Measurements from ENCODE around the gene STX16.

The STX16 gene

GRCh38 chr20:58698741-58699622, 47.9 kb downstream of the STX16 start:
- DNase-seq = no peak

GRCh38 chr20:58699623-58700107, 48.6 kb downstream of the STX16 start:
- DNase-seq = no peak

DNA sequence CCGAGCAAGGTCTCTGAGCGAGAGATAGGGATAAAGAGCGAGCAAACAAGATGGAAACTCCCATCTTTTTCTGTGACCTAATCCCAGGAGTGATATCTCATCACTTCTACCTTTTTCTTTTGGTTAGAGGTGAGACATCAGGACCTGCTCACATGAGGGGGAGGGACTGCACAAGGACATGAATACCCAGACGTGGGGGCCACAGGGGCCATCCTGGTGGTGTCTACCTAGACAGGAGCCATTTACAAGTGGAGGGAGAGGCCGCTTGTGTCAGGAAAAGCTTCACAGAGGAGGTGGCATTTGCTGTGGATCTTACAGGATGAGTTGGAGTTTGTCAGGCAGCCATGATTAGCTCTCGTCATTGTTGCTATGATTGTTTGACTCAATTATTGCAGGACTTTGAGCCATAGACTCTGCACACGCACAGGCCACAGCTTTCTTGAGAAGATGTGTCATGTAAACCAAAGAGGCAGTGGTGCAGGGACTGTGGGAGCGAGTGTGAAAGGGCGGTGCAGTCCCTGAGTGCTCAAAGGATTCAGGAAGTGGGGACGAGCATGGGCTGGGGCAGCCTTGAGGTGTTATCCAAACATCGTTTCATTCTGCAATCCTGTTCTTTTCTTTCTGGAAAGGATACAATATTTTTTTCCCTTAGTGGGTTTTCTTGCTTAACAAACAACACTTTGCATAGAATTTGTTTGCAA, 49.2 kb downstream of the STX16 start:
- DNase-seq = no peak

DNA sequence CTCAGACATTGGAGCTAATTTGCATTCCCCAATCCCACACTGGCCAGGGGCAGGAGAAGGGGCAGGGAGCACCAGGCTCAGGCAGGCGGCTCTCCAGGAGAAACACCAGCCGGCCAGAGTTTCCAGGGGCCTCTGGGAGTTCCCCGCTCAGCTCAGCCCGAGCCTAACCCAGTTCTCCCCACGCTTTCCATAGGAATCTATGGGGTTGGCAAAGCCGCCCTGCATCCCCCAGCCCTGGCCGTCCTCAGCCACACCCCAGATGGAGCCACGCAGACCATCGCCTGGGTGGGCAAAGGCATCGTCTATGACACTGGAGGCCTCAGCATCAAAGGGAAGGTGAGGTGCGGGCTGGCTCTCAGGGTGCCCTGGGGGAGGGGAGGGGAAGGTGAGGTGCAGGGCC, 49.7 kb downstream of the STX16 start:
- no peak for DNase-seq

DNA sequence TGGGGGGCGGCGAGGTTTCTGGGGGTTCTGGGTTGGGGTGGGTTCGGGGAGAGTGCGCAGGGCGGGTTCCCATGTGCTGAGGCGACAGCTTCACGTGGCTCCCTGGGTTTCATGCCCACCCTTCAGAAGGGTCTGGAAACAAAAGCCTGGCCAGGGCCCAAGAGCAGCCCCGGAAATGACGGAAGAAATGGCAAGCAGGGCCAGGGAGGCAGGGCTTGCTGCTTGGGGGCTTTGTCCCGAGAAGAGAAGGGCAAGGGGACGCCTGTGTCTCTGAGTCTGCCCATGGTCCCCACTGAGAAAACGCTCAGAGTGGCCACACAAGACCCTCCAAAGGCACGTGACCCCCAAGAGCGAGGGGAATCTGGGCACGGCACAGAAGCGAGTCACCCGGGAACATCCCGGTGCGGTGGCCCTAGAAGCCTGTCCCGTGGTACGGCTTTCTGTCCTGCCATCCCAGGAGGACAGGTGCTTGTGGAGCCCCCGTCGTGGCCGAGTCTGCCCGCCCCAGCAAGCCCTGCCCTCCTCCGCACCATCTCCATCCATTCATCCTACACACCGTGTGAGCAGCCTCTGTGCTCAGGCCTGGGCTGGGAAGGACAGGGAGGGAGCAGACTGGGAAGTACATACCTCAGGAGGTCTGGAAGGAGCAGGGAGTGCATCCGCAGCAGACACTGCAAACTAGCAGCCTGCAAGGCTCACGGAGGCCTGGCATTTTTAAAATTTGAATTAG, 50.5 kb downstream of the STX16 start:
- no peak for DNase-seq

- DNase-seq = no peak
Measured at GRCh38 chr20:58702161-58702510, 51.1 kb downstream of the STX16 start.

- DNase-seq = peak; percentile 28
Measured at GRCh38 chr20:58702859-58703648, 52.0 kb downstream of the STX16 start.

GRCh38 chr20:58703765-58704371, 52.8 kb downstream of the STX16 start:
- no peak for DNase-seq

- DNase-seq = no peak
Measured at GRCh38 chr20:58705208-58705926, 54.3 kb downstream of the STX16 start.

- no peak for DNase-seq
Measured at GRCh38 chr20:58706150-58706892, 55.2 kb downstream of the STX16 start.

- no peak for DNase-seq
Measured at GRCh38 chr20:58706975-58707681, 56.0 kb downstream of the STX16 start.

GRCh38 chr20:58707770-58708169, 56.7 kb downstream of the STX16 start:
- no peak for DNase-seq

GRCh38 chr20:58708246-58708931, 57.3 kb downstream of the STX16 start:
- DNase-seq = no peak

DNA sequence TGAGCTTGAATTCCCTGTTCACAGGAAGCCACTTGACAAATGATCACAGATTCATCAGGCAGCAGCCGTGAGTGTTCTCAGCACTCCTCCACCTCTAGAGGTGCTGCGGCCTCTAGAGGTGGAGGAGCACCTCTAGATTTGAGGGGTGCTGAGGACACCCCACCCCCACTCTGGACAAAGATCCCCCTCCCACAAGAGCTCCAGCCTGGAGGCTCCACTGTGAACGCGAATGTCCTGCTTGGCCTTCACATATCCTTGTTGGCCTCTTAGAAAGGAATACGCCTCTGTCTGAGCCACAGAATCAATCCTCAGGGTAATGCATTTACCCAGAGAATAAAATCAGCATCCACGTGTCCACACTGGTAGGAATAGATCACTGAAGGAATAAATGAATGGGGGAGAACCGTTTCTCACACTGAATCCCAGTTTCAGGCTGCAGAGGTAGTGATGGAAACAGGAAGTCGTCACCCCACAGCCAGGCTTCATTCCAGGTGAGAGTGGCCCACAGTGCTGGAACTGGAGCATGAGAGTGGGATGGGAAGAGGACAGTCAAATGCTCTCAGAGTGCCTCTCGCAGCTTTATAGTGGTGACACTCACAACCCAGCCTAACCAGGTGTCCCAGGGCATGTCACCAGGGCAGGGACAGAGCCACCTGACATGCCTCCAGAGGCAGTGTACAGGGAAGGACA, 58.1 kb downstream of the STX16 start:
- DNase-seq = no peak

DNA sequence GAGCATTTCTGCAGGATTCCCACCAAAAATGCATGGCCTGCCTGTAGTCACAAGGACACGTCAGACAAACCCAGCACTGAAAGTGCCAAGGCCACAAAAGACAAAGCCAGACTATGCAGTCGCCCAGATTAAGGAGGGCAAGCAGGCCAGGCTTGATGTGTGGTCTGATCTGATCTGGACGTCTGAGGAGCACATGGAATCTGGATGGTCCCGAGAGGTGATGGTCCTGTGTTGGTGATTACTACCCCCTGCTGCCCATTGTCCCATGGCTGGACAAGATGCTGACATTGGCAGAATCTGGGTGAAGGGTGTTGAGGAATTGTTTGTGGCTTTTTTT, 58.6 kb downstream of the STX16 start:
- DNase-seq = no peak

DNA sequence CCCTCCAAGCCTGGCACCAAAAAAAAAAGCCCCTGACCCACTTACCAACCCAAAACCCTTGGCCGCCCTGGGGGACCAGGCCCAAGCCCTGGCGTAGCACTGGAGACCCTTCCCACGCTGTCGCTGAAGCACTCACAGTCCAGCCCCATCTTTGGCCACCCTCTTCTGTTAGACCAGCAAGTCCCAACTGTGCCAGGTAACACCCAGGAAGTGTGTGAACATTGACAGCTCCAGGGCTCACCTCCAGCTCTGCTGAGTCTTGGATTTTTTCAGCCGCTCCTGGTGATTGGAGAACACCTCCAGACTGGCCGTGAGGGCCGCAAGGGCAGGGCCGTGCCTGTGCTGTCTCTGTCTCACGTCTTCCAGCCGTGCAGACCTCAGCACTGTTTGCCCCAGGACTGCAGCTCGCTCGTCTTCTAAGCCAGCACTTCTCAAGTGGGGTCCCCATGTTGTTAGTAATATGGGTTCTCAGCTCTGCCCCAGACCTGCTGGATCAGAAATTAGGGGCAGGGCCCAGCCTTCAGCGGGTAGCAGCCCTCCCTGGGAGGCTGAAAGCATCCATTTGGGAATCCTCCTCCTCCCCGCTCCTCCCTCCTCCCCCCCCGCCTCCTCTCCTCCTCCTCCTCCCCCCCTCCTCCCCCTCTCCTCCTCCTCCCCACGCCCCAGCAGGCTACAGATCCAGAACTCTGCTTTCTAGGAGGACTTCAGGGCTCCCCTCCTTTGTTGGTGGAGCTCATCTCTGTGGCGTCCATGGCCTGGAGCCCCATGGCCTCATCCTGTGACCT, 59.6 kb downstream of the STX16 start:
- DNase-seq = no peak

GRCh38 chr20:58711266-58712051, 60.4 kb downstream of the STX16 start:
- no peak for DNase-seq

All from CD4-positive, alpha-beta T cell treated with Interleukin-6 for 4 hours (primary cell).